HCT116 (cell line): Measurements from ENCODE around the gene BAD. TPM values are rescaled to one million over a fixed set of nuclear protein-coding genes. Genes with fewer than 3 reads are reported as not detected.

Source experiments
- ATAC-seq: fragments of 200-7000 bp; cut with Tn5 transposase; 2 replicates; pipeline ENCODE4 v1.9.1; 2020; ENCODE audit warnings: mild to moderate bottlenecking, moderate library complexity
- BruUV-seq: library from RNA; stranded (reverse); fragments of 400-500 nt; replicated peaks from 2 replicates; lab custom pipeline; 2021; lab: Mats Ljungman, UMichigan
- CTCF ChIA-PET: fragments of 300-600 bp; sonication (Branson Sonifier 250); formaldehyde crosslinking; loops from one replicate; lab custom pipeline; 2021; ENCODE audit warnings: antibody characterized with exemption; lab: Charles Lee
- POLR2A ChIA-PET: fragments of 300-600, 350-600 bp; sonication (Branson Sonifier 250); formaldehyde crosslinking; loops from one replicate; lab custom pipeline; 2021; ENCODE audit warnings: antibody characterized with exemption; lab: Charles Lee
- RAD21 ChIA-PET, 2 experiments: fragments of 300-600 bp; sonication (Branson Sonifier 250); formaldehyde crosslinking; loops; one replicate each; lab custom pipeline; 2023; ENCODE audit warnings: low total read pairs in 2 of 2; ENCODE audit not compliant: uncharacterized antibody in 2 of 2, unreplicated experiment in 2 of 2, low non-redundant PET in 1 of 2; lab: Charles Lee
- DNase-seq: peaks from one replicate; pipeline ENCODE4 v3.0.0-alpha.2; 2010; ENCODE audit warnings: low read depth, low spot score
- H2AFZ ChIP-seq: fragments of 200-600 bp; shearing (Covaris generic), sonication (generic); 2 replicates; pipeline ENCODE4 v1.6.1; 2017; ENCODE audit warnings: low read depth, mixed run types, mixed read lengths, antibody characterized with exemption, low read length; ENCODE audit not compliant: poor library complexity, severe bottlenecking
- H3K27ac ChIP-seq: 2 replicates; pipeline ENCODE4 v1.5.1; 2012; ENCODE audit warnings: low read depth, low read length
- H3K27me3 ChIP-seq: fragments of 200-600 bp; sonication (generic); 2 replicates; pipeline ENCODE4 v1.6.1; 2016; ENCODE audit warnings: mixed run types, low read length, mixed read lengths; ENCODE audit not compliant: insufficient read depth
- H3K36me3 ChIP-seq, 2 experiments: fragments of 200-500 bp in 1 of 2; fragments of 200-600 bp in 1 of 2; sonication (Bioruptor generic) in 1 of 2; sonication (generic) in 1 of 2; 2 replicates each; pipeline versions ENCODE4 v1.5.1 to v1.6.1; 2014 to 2016; ENCODE audit warnings: low read length in 2 of 2, inconsistent platforms in 1 of 2, mixed read lengths in 1 of 2, mixed run types in 1 of 2; ENCODE audit not compliant: insufficient read depth in 2 of 2, control insufficient read depth in 1 of 2
- H3K4me1 ChIP-seq, 2 experiments: fragments of 200-600 bp in 1 of 2; sonication (generic) in 1 of 2; 2 replicates each; pipeline versions ENCODE4 v1.5.1 to v1.6.1; 2012 to 2017; ENCODE audit warnings: low read length in 2 of 2, inconsistent platforms in 1 of 2, mild to moderate bottlenecking in 1 of 2, mixed read lengths in 1 of 2, mixed run types in 1 of 2, moderate library complexity in 1 of 2; ENCODE audit not compliant: insufficient read depth in 2 of 2, control insufficient read depth in 1 of 2
- H3K4me2 ChIP-seq: fragments of 200-600 bp; sonication (generic); 2 replicates; pipeline ENCODE4 v1.6.1; 2017; ENCODE audit warnings: mixed run types, low read length, mixed read lengths
- H3K4me3 ChIP-seq, 2 experiments: fragments of 200-600 bp in 1 of 2; sonication (generic) in 1 of 2; replicated peaks in 1 of 2; 2 replicates each; pipeline ENCODE4 v1.5.1; 2011 to 2016; ENCODE audit warnings: low read length in 2 of 2, control low read depth in 1 of 2, low read depth in 1 of 2, mild to moderate bottlenecking in 1 of 2, mixed read lengths in 1 of 2, mixed run types in 1 of 2
- H3K79me2 ChIP-seq: fragments of 200-600 bp; sonication (generic); 2 replicates; pipeline ENCODE4 v1.6.1; 2017; ENCODE audit warnings: mild to moderate bottlenecking, mixed run types, low read length, moderate library complexity, mixed read lengths; ENCODE audit not compliant: insufficient read depth
- H3K9ac ChIP-seq: fragments of 200-600 bp; sonication (generic); 2 replicates; pipeline ENCODE4 v1.6.1; 2016; ENCODE audit warnings: low read length, mixed read lengths
- H3K9me2 ChIP-seq: fragments of 200-600 bp; sonication (generic), shearing (Covaris generic); 2 replicates; pipeline ENCODE4 v1.6.1; 2017; ENCODE audit warnings: mixed run types, mild to moderate bottlenecking, moderate library complexity; ENCODE audit not compliant: insufficient read depth
- H3K9me3 ChIP-seq, 2 experiments: fragments of 200-500 bp in 1 of 2; fragments of 200-600 bp in 1 of 2; sonication (Bioruptor generic) in 1 of 2; sonication (generic) in 1 of 2; 2 replicates each; pipeline ENCODE4 v1.6.1; 2014 to 2017; ENCODE audit warnings: low read length in 2 of 2, mixed read lengths in 2 of 2, inconsistent platforms in 1 of 2, low read depth in 1 of 2, mild to moderate bottlenecking in 1 of 2, mixed run types in 1 of 2, moderate library complexity in 1 of 2; ENCODE audit not compliant: control insufficient read depth in 1 of 2, insufficient read depth in 1 of 2
- H4K20me1 ChIP-seq: fragments of 200-600 bp; sonication (generic), shearing (Covaris generic); 2 replicates; pipeline ENCODE4 v1.6.1; 2017; ENCODE audit warnings: mixed run types, mild to moderate bottlenecking, moderate library complexity; ENCODE audit not compliant: insufficient read depth
- CBX3 ChIP-seq: IDR thresholded peaks from 2 replicates; pipeline ENCODE4 v1.6.1; 2012; ENCODE audit warnings: low read depth
- CTCF ChIP-seq, 3 experiments: fragments of 200-600 bp in 1 of 3; sonication (generic) in 1 of 3; IDR thresholded peaks in 2 of 3; conservative IDR thresholded peaks in 1 of 3; 2 replicates each; pipeline ENCODE4 v1.5.1; 2012 to 2017; ENCODE audit warnings: low read depth in 2 of 3, low read length in 2 of 3, antibody characterized with exemption in 1 of 3, borderline replicate concordance in 1 of 3, control low read depth in 1 of 3, mild to moderate bottlenecking in 1 of 3, mixed read lengths in 1 of 3, mixed run types in 1 of 3, moderate library complexity in 1 of 3; ENCODE audit not compliant: insufficient read depth in 1 of 3
- ELF1 ChIP-seq: IDR thresholded peaks from 2 replicates; pipeline ENCODE4 v1.6.1; 2012; ENCODE audit warnings: low read depth, borderline replicate concordance
- EZH2 ChIP-seq: fragments of 200-600 bp; sonication (generic); IDR thresholded peaks from 2 replicates; pipeline ENCODE4 v1.6.1; 2017; ENCODE audit warnings: antibody characterized with exemption, mixed run types
- FOSL1 ChIP-seq: IDR thresholded peaks from 2 replicates; pipeline ENCODE4 v1.6.1; 2012; ENCODE audit warnings: low read depth
- REST ChIP-seq: IDR thresholded peaks from 2 replicates; pipeline ENCODE4 v1.6.1; 2012; ENCODE audit warnings: low read depth
- TCF7L2 ChIP-seq: IDR thresholded peaks from 2 replicates; pipeline ENCODE4 v1.7.0; 2011; ENCODE audit warnings: borderline replicate concordance, inconsistent platforms; ENCODE audit not compliant: insufficient read depth, insufficient read length; ENCODE audit errors: extremely low read depth
- YY1 ChIP-seq: IDR thresholded peaks from 2 replicates; pipeline ENCODE4 v1.6.1; 2011; ENCODE audit warnings: low read length, low read depth, moderate library complexity, mild to moderate bottlenecking; ENCODE audit not compliant: insufficient replicate concordance; ENCODE audit errors: extremely low read depth
- intact Hi-C: fragments of 100-400 bp; cut with micrococcal nuclease; formaldehyde crosslinking; loops from 2 replicates; pipeline ENCODE4 v1.10.0; 2022
- total RNA-seq: library from RNA; stranded (reverse); gene quantifications from one replicate; pipeline ENCODE4 v1.2.1, GENCODE V29; 2021; ENCODE audit not compliant: unreplicated experiment

The BAD gene
- total RNA-seq, 1 experiment from 2014 or later, result 51.9 TPM

- H2AFZ ChIP-seq, result no peak overlapping the region
- H3K27ac ChIP-seq, result no peak overlapping the region
- TF ChIP-seq FOSL1 (no peak), CTCF (IDR thresholded peaks at IDR 0.05 in 2 of 3, conservative IDR thresholded peaks at IDR 0.05 in 1 of 3; ENCODE audit: borderline replicate concordance in 1 of 3, insufficient read depth in 1 of 3, low read depth in 2 of 3, low read length in 2 of 3) (no peak), EZH2 (no peak), CBX3 (no peak), YY1 (no peak), TCF7L2 (no peak), REST (no peak), ELF1 (no peak)
- TF ChIP-seq, all 23 proteins: peak for 0
- Histone ChIP-seq H3K4me1 (peaks cover 0 to 8% of the 10 kb centered on the region in 2 experiments; a peak in 2 of 4 replicates), H3K36me3 (no peaks in the 10 kb centered on the region), H4K20me1 (no peaks in the 10 kb centered on the region), H3K27me3 (no peaks in the 10 kb centered on the region), H3K4me2 (no peak overlapping the region), H3K9ac (no peak overlapping the region), H3K4me3 (no peak overlapping the region), H3K9me2 (no peaks in the 10 kb centered on the region), H3K9me3 (no peaks in the 10 kb centered on the region), H3K79me2 (no peaks in the 10 kb centered on the region)
- intact Hi-C loops, result no loop called here
- ATAC-seq (no peak), DNase-seq (no peak)
- BruUV-seq, result no TSS peak
- POLR2A ChIA-PET, result no interaction called here
- RAD21 ChIA-PET, result no interaction called here
- CTCF ChIA-PET, result no interaction called here
Measured at GRCh38 chr11:64291752-64292459, 7.4 kb upstream of the BAD start.
